GM19467 (cell line): ENCODE measurements around the gene SERPING1.

Source experiments
- ATAC-seq: cut with Tn5 transposase; IDR thresholded peaks from one replicate; pipeline ENCODE4 v1.9.1; 2021; ENCODE audit warnings: mild to moderate bottlenecking, moderate library complexity; ENCODE audit not compliant: unreplicated experiment

Gene SERPING1

GRCh38 chr11:57596266-57596885 is 1.1 kb upstream of the SERPING1 start:
- ATAC-seq: no peak

GRCh38 chr11:57597916-57598830 is 688 bp downstream of the SERPING1 start:
- ATAC-seq: no peak

- ATAC-seq: no peak
Measured at GRCh38 chr11:57598831-57599155, 1.3 kb downstream of the SERPING1 start.

- no peak for ATAC-seq
Measured at GRCh38 chr11:57599381-57599780, 1.9 kb downstream of the SERPING1 start.

- no peak for ATAC-seq
Measured at GRCh38 chr11:57601297-57601696, 3.8 kb downstream of the SERPING1 start.

GRCh38 chr11:57604296-57605027 is 7.0 kb downstream of the SERPING1 start:
- no peak for ATAC-seq

GRCh38 chr11:57605028-57605420 is 7.5 kb downstream of the SERPING1 start:
- no peak for ATAC-seq

GRCh38 chr11:57610170-57610569 is 12.7 kb downstream of the SERPING1 start:
- ATAC-seq: no peak

- no peak for ATAC-seq
Measured at GRCh38 chr11:57614234-57614772, 16.8 kb downstream of the SERPING1 start.

- no peak for ATAC-seq
Measured at GRCh38 chr11:57615308-57615707, 17.8 kb downstream of the SERPING1 start.

- ATAC-seq: no peak
Measured at GRCh38 chr11:57616595-57616994, 19.1 kb downstream of the SERPING1 start.

- ATAC-seq: no peak
Measured at GRCh38 chr11:57618438-57618837, 21.0 kb downstream of the SERPING1 start.

GRCh38 chr11:57619331-57619730 is 21.8 kb downstream of the SERPING1 start:
- ATAC-seq: no peak

GRCh38 chr11:57620467-57620866 is 23.0 kb downstream of the SERPING1 start:
- ATAC-seq: no peak

GRCh38 chr11:57622263-57622662 is 24.8 kb downstream of the SERPING1 start:
- no peak for ATAC-seq

GRCh38 chr11:57624864-57625263 is 27.4 kb downstream of the SERPING1 start:
- no peak for ATAC-seq

- ATAC-seq: no peak
Measured at GRCh38 chr11:57626895-57627294, 29.4 kb downstream of the SERPING1 start.

GRCh38 chr11:57630171-57630570 is 32.7 kb downstream of the SERPING1 start:
- ATAC-seq: no peak

GRCh38 chr11:57632116-57632515 is 34.6 kb downstream of the SERPING1 start:
- ATAC-seq: no peak

- ATAC-seq: no peak
Measured at GRCh38 chr11:57633394-57634070, 36.0 kb downstream of the SERPING1 start.

GRCh38 chr11:57634311-57634710 is 36.8 kb downstream of the SERPING1 start:
- ATAC-seq: no peak
